Fibroblast of skin of back (primary cell): ENCODE measurements around the gene GEMIN2.
"Not testable (repeated sequence)": the region's sequence is repeated elsewhere in the genome, so short reads cannot be mapped to it uniquely, and the experiment has no call there.

Source experiments
- DNase-seq: peaks from one replicate; pipeline ENCODE4 v3.0.0-alpha.2; 2013

Gene GEMIN2

DNA sequence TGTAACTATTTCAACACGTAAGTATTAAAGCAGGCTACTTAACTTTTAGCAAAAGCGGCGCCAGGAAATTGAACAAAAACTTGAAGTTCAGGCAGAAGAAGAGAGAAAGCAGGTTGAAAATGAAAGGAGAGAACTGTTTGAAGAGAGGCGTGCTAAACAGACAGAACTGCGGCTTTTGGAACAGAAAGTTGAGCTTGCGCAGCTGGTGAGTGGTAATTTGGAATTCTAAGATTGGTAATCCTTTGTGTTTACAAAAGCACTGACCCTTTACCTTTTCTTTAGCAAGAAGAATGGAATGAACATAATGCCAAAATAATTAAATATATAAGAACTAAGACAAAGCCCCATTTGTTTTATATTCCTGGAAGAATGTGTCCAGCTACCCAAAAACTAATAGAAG is 64.9 kb downstream of the GEMIN2 start:
- no peak for DNase-seq

DNA sequence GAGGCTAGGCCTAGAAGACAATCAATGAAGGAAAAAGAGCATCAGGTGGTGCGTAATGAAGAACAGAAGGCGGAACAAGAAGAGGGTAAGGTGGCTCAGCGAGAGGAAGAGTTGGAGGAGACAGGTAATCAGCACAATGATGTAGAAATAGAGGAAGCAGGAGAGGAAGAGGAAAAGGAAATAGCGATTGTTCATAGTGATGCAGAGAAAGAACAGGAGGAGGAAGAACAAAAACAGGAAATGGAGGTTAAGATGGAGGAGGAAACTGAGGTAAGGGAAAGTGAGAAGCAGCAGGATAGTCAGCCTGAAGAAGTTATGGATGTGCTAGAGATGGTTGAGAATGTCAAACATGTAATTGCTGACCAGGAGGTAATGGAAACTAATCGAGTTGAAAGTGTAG is 66.4 kb downstream of the GEMIN2 start:
- DNase-seq = no peak

DNA sequence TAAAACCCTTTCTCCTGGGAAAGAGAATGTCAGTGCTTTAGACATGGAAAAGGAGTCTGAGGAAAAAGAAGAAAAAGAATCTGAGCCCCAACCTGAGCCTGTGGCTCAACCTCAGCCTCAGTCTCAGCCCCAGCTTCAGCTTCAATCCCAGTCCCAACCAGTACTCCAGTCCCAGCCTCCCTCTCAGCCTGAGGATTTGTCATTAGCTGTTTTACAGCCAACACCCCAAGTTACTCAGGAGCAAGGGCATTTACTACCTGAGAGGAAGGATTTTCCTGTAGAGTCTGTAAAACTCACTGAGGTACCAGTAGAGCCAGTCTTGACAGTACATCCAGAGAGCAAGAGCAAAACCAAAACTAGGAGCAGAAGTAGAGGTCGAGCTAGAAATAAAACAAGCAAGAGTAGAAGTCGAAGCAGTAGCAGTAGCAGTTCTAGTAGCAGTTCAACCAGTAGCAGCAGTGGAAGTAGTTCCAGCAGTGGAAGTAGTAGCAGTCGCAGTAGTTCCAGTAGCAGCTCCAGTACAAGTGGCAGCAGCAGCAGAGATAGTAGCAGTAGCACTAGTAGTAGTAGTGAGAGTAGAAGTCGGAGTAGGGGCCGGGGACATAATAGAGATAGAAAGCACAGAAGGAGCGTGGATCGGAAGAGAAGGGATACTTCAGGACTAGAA is 67.0 kb downstream of the GEMIN2 start:
- no peak for DNase-seq

DNA sequence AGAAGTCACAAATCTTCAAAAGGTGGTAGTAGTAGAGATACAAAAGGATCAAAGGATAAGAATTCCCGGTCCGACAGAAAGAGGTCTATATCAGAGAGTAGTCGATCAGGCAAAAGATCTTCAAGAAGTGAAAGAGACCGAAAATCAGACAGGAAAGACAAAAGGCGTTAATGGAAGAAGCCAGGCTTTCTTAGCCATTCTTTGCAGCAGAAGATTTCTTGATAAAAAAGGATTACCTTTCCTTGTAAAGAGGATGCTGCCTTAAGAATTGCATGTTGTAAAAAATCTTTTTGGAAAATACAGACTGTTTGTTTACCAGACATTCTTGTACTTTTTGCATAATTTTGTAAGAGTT is 67.5 kb downstream of the GEMIN2 start:
- DNase-seq = no peak

DNA sequence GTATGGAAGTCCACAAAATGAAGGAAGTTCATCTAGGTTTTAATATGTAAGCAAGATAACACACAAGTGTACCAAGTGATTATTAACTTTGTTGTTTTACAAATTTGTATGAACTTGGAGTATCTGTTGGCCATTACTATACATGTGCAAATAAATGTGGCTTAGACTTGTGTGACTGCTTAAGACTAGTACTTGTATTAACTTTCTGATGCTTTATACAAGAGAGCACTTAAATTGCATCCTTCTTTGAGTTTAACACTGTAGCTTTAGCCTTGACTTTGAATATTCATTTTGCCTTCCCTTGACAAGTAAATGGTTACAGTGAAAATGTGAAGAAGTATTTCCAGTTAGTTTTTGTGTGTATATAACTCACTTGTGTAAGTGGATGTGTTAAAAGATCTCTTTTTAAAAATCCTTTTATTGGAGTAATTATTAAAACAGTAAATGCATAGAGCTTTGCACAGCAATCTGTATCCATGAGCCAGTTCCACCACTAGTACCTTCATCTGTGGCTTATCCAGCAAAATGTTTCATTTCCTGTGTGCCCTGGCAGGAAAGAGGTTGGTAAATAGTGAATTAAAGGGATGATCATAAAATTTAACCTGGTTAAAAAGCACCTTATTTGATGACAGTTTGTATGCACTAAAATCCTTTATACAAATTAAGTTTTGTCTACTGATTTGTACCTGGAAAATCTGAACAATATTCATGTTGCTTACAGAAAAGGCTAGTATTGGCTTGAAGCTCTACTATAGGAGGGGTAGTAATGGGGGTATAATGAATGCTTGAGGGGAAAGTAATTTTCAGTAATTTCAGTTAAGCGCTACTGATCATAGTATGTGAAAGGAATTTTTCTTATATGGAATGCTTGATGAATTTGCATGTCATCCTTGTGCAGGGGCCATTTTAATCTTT is 68.9 kb downstream of the GEMIN2 start:
- DNase-seq = no peak

DNA sequence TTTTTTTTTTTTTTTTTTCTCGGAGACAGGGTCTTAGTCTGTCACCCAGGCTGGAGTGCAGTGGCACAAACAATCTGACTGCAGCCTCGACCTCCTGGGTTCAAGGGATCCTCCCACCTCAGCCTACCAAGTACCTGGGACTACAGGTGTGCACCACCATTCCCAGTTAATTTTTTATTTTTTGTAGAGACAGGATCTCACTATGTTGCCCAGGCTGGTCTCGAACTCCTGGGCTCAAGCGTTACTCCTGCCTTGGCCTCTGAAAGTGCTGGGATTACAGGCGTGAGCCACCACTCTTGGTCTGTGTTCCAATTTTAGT is 69.5 kb downstream of the GEMIN2 start:
- DNase-seq = not testable (repeated sequence)

DNA sequence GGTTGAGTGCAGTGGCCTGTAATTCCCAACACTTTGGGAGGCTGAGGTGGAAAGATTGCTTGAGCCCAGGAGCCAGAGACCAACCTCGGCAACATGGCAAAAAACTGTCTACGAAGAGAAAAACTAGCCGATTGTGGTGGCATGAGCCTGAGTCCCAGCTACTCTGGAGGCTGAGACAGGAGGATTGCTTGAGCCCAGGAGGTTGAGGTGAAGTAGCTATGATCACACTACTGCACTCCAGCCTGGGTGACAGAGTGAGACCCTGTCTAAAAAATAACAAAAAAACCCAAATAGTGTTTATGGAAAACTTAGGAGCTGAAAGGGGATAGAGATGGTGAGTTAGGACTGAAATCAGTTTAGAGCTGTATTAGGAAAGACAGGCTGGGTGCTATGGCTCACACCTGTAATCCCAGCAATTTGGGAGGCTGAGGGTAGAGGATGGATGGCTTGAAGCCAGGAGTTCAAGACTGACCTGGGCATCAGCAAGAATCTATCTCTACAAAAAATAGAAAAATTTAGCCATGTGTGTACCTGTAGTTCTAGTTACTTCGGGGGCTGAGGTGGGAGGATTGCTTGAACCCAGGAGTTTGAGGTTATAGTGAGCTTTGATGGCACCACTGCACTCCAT is 70.6 kb downstream of the GEMIN2 start:
- DNase-seq = no peak

DNA sequence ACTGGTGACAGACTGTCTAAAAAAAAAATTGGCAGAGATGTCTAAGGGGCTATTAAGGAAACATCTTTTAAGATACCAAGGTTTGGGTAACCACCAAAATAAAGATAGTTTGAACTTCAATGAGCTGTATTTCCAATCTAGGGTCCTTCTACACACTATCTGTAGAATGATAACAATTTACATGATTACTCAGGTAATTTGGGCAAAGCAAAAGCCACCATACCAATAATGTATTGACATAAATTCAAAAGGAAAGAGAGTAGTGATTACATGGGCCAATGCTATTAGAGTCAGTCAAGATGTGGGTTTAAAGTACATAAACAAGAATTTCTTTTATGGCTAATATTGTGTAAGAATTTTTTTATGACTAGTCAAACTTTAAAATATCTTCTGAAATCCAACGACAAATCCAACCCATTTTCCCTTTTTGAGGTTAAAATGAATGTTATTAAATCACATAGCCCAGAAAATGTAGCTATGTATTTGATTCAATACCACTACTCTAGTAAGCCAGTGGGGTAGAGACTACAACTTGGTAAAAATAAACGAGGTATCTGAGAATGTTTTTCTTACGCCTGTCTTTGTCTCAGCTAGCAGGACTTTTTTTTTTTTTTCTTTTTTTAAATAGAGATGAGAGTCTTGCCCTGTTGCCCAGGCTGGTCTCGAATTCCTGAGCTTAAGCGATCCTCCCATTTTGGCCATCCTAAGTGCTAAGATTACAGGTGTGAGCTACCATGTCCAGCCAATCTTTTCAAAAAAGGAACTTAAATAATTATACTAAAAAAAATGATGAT is 71.3 kb downstream of the GEMIN2 start:
- no peak for DNase-seq
